Fibroblast of lung (primary cell): ENCODE data around the gene HSF5.

ENCODE experiments used
- CTCF ChIP-seq, 2 donors: IDR thresholded peaks in 1 of 2; conservative IDR thresholded peaks in 1 of 2; 1 replicate in 1 of 2; 2 replicates in 1 of 2; pipeline ENCODE4 v1.5.1; 2011 to 2012; ENCODE audit warnings: low read length in 2 of 2, control low read depth in 1 of 2, inconsistent platforms in 1 of 2, low read depth in 1 of 2, mild to moderate bottlenecking in 1 of 2
- EZH2 ChIP-seq: IDR thresholded peaks from 2 replicates; pipeline ENCODE4 v1.5.1; 2012; ENCODE audit warnings: low read length, control low read depth, mild to moderate bottlenecking; ENCODE audit errors: missing control alignments

- no peak for TF ChIP-seq CTCF (conservative IDR thresholded peaks at IDR 0.05 in 1 of 2, IDR thresholded peaks at IDR 0.05 in 1 of 2; ENCODE audit: low read depth in 1 of 2, low read length in 2 of 2)
- no peak for TF ChIP-seq EZH2
Observed at GRCh38 chr17:58414596-58414997, 73.6 kb downstream of the HSF5 start.
